ENCODE data around the gene HID1. TPM values are rescaled to one million over a fixed set of nuclear protein-coding genes. Genes with fewer than 3 reads are reported as not detected.

Gene HID1
- total RNA-seq, 4 donors from 2014 or later: 80.0 to 148 (median 124) TPM

GRCh38 chr17:74903671-74904070, 68.9 kb downstream of the HID1 start:
- no peak for DNase-seq
- Histone ChIP-seq H3K4me3 (no peak overlapping the region), H3K27ac (no peak overlapping the region), H3K27me3 (no peaks in the 10 kb centered on the region), H3K36me3 (no peaks in the 10 kb centered on the region), H3K4me1 (no peaks in the 10 kb centered on the region), H3K9me3 (no peaks in the 10 kb centered on the region)
- no peak for TF ChIP-seq POLR2A (IDR thresholded peaks at IDR 0.05)
- TF ChIP-seq CTCF (IDR thresholded peaks at IDR 0.05): no peak

- H3K27me3 ChIP-seq: no peaks in the 10 kb centered on the region
Observed at GRCh38 chr17:74903034-74903433, 69.5 kb downstream of the HID1 start.

GRCh38 chr17:74901353-74902135, 71.0 kb downstream of the HID1 start:
- Histone ChIP-seq H3K27ac (no peak overlapping the region), H3K9me3 (no peaks in the 10 kb centered on the region), H3K4me3 (no peak overlapping the region), H3K4me1 (no peaks in the 10 kb centered on the region), H3K36me3 (no peaks in the 10 kb centered on the region), H3K27me3 (no peaks in the 10 kb centered on the region)
- DNase-seq: no peak
- TF ChIP-seq POLR2A (IDR thresholded peaks at IDR 0.05): no peak
- TF ChIP-seq CTCF (IDR thresholded peaks at IDR 0.05): no peak

More at GRCh38 chr17:74903034-74903433, 69.5 kb downstream of the HID1 start:
- Histone ChIP-seq H3K27ac (no peak overlapping the region), H3K9me3 (no peaks in the 10 kb centered on the region), H3K4me1 (no peaks in the 10 kb centered on the region), H3K36me3 (no peaks in the 10 kb centered on the region), H3K4me3 (no peak overlapping the region)
- no peak for DNase-seq
- TF ChIP-seq POLR2A (IDR thresholded peaks at IDR 0.05): no peak
- no peak for TF ChIP-seq CTCF (IDR thresholded peaks at IDR 0.05)

Other genes starting within 250 kb of the HID1 start
- gene RAB37, start 235.5 kb downstream of the HID1 start, total RNA-seq: 10 to 100 TPM in 1 of 4 donors, 1 to 10 TPM in 3; 1.1 to 35.5 (median 4.4) TPM
- gene NHERF1, start 224.1 kb downstream of the HID1 start, total RNA-seq: 100 to 1,000 TPM; 121 to 600 (median 488) TPM
- 10 to 100 TPM; 23.1 to 85.0 (median 37.4) TPM for gene NAT9, start 196.4 kb downstream of the HID1 start, total RNA-seq
- gene GRIN2C, start 112.9 kb downstream of the HID1 start, total RNA-seq: 1 to 10 TPM in 1 of 4 donors, under 1 TPM in 1, not detected in 2; 0.13 to 2.7 TPM
- 10 to 100 TPM in 3 of 4 donors, 1 to 10 TPM in 1; 1.7 to 16.1 (median 13.1) TPM for gene FDXR, start 99.8 kb downstream of the HID1 start, total RNA-seq
- 100 to 1,000 TPM in 1 of 4 donors, 10 to 100 TPM in 2, not detected in 1; 79.9 to 161 (median 82.1) TPM for gene FADS6, start 79.1 kb downstream of the HID1 start, total RNA-seq
- 1 to 10 TPM in 3 of 4 donors, not detected in 1; 1.6 to 3.7 (median 2.3) TPM for gene USH1G, start 49.5 kb downstream of the HID1 start, total RNA-seq
- 10 to 100 TPM in 1 of 4 donors, 1 to 10 TPM in 2, not detected in 1; 4.6 to 11.9 (median 8.8) TPM for gene OTOP2, start 48.5 kb downstream of the HID1 start, total RNA-seq
- gene OTOP3, start 36.9 kb downstream of the HID1 start, total RNA-seq: 1 to 10 TPM in 3 of 4 donors, not detected in 1; 5.2 to 9.3 (median 8.5) TPM
- 10 to 100 TPM in 3 of 4 donors, 1 to 10 TPM in 1; 7.4 to 80.7 (median 53.9) TPM for gene CDR2L, start 14.9 kb upstream of the HID1 start, total RNA-seq
- gene MRPL58, start 39.9 kb upstream of the HID1 start, total RNA-seq: 10 to 100 TPM; 17.3 to 42.7 (median 32.2) TPM
- gene ATP5PD, start 74.2 kb upstream of the HID1 start, total RNA-seq: 100 to 1,000 TPM; 202 to 302 (median 247) TPM
- 10 to 100 TPM; 14.9 to 23.5 (median 20.4) TPM for gene KCTD2, start 74.5 kb upstream of the HID1 start, total RNA-seq
- gene SLC16A5, start 115.2 kb upstream of the HID1 start, total RNA-seq: 100 to 1,000 TPM in 3 of 4 donors, 10 to 100 TPM in 1; 47.9 to 211 (median 147) TPM
- gene ARMC7, start 137.2 kb upstream of the HID1 start, total RNA-seq: 10 to 100 TPM in 3 of 4 donors, 1 to 10 TPM in 1; 4.1 to 27.0 (median 24.1) TPM
- gene NT5C, start 159.0 kb upstream of the HID1 start, total RNA-seq: 100 to 1,000 TPM; 151 to 176 (median 156) TPM
- 100 to 1,000 TPM; 132 to 261 (median 202) TPM for gene JPT1, start 181.8 kb upstream of the HID1 start, total RNA-seq
- gene SUMO2, start 210.2 kb upstream of the HID1 start, total RNA-seq: 10 to 100 TPM; 22.5 to 52.8 (median 37.4) TPM
- gene NUP85, start 232.9 kb upstream of the HID1 start, total RNA-seq: 10 to 100 TPM; 34.0 to 52.8 (median 36.7) TPM